ENCODE data around the gene RAB7A. TPM values are rescaled to one million over a fixed set of nuclear protein-coding genes. Genes with fewer than 3 reads are reported as not detected.

Gene RAB7A
- total RNA-seq, 1 donor from 2014 or later = 51.2 TPM

GRCh38 chr3:128698211-128699047 is 27.6 kb upstream of the RAB7A start:
- DNase-seq (ENCODE audit: low spot score) = peak; percentile 56
- no peaks in the 10 kb centered on the region for H3K27me3 Mint-ChIP-seq (ENCODE audit: insufficient read depth, low read depth)

DNA sequence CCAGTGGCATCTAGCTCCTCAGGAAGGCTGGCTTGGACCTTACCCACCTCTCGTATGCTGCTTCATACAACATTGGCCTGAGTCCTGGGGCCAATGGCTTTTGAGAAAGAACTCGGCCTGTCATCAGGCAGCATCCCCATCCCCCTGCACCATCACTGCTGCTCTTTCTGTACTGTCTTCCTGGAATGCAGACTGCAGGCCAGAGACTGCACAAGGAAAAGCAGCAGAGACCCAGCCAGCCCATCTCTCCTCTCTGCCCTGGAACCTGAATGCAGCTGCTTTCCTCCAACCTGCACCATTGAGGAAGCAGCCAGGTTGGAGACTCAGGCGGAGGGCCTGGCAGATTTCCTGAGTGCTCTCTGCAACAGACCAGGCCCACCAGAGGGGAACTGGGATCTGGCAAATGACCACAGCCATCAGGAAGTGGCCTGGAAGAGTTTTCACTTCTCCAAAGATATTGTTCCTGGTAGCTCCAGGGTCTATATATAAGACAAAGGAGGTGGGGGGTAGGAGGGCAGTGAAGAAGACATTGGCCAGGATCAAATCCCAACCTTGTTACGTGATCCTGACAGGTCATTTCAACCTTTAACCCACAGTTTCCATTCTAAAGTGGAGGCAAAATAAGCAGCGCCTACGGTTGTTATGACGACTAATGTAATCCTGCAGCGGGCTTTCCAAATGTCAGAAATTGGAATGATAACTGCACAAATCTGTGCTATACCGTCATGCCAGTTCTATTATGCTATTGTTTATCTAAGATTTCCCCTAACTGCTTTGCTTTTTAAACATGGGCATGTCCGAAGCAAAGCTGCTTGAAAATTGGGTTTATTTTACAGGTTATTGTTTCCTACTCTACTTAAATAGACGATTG is 24.4 kb upstream of the RAB7A start:
- Histone ChIP-seq H3K9ac (no peak overlapping the region), H4K20me1 (ENCODE audit: low read depth) (no peaks in the 10 kb centered on the region), H3K4me3 (no peak overlapping the region), H3K27ac (no peak overlapping the region), H3F3A (ENCODE audit: low read depth) (no peaks in the 10 kb centered on the region), H3K36me3 (no peaks in the 10 kb centered on the region), H3K4me2 (no peak overlapping the region), H3K79me2 (ENCODE audit: low read depth) (no peaks in the 10 kb centered on the region), H3K4me1 (no peaks in the 10 kb centered on the region), H3K9me3 (ENCODE audit: low read depth) (no peaks in the 10 kb centered on the region), H3K27me3 (peaks cover 14% of the 10 kb centered on the region), H2AFZ (replicated peaks) (peak overlapping the region; percentile 44)
- Mint-ChIP-seq H3K36me3 (no peaks in the 10 kb centered on the region), H3K27ac (no peak overlapping the region), H3K4me3 (no peak overlapping the region), H3K4me1 (peaks cover 13% of the 10 kb centered on the region), H3K27me3 (ENCODE audit: insufficient read depth, low read depth) (no peaks in the 10 kb centered on the region), H3K9me3 (no peaks in the 10 kb centered on the region)
- TF ChIP-seq CTCF (IDR thresholded peaks at IDR 0.05) (no peak), EZH2phosphoT487 (IDR thresholded peaks at IDR 0.05) (no peak), EZH2 (IDR thresholded peaks at IDR 0.05) (no peak)
- DNase-seq (ENCODE audit: low spot score) = no peak

More at GRCh38 chr3:128698211-128699047, 27.6 kb upstream of the RAB7A start:
- TF ChIP-seq EZH2 (IDR thresholded peaks at IDR 0.05) (no peak), CTCF (IDR thresholded peaks at IDR 0.05) (no peak), EZH2phosphoT487 (IDR thresholded peaks at IDR 0.05) (no peak)
- Histone ChIP-seq H3K27ac (no peak overlapping the region), H4K20me1 (ENCODE audit: low read depth) (no peaks in the 10 kb centered on the region), H3K36me3 (no peaks in the 10 kb centered on the region), H3K4me1 (no peaks in the 10 kb centered on the region), H3K4me3 (peak overlapping the region; percentile 54), H3K4me2 (peak overlapping the region; percentile 77), H3F3A (ENCODE audit: low read depth) (no peaks in the 10 kb centered on the region), H2AFZ (replicated peaks) (peak overlapping the region; percentile 99), H3K9me3 (ENCODE audit: low read depth) (no peaks in the 10 kb centered on the region), H3K27me3 (peaks cover 14% of the 10 kb centered on the region), H3K79me2 (ENCODE audit: low read depth) (no peaks in the 10 kb centered on the region), H3K9ac (peak overlapping the region; percentile 37)
- Mint-ChIP-seq H3K27ac (no peak overlapping the region), H3K36me3 (no peaks in the 10 kb centered on the region), H3K4me3 (no peak overlapping the region), H3K4me1 (peaks cover 13% of the 10 kb centered on the region), H3K9me3 (no peaks in the 10 kb centered on the region)

DNA sequence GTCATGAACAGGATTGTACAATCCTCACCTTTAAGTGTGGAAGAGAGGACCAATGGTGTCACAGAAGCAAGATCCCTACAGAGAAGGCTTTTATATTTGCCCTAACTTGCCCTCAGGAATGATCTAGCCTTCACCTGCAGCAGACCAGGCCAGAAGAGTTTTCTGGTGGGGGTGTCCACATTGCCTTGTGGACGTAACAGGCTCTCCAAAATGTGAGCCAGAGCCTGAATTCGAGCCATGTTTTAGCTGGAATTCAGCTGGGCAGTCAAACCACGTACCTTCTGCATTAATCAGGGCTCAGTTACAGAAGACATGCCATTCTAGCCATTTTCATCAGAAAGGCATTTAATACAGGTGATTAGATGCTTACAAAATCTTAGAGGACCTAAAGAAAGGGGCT is 23.6 kb upstream of the RAB7A start:
- Histone ChIP-seq H3F3A (ENCODE audit: low read depth) (no peaks in the 10 kb centered on the region), H3K27ac (no peak overlapping the region), H3K4me2 (no peak overlapping the region), H2AFZ (replicated peaks) (no peak overlapping the region), H3K4me1 (no peaks in the 10 kb centered on the region), H3K9me3 (ENCODE audit: low read depth) (no peaks in the 10 kb centered on the region), H3K36me3 (no peaks in the 10 kb centered on the region), H3K9ac (no peak overlapping the region), H3K27me3 (peaks cover 14% of the 10 kb centered on the region), H3K4me3 (no peak overlapping the region), H3K79me2 (ENCODE audit: low read depth) (no peaks in the 10 kb centered on the region), H4K20me1 (ENCODE audit: low read depth) (no peaks in the 10 kb centered on the region)
- TF ChIP-seq CTCF (IDR thresholded peaks at IDR 0.05) = no peak
- TF ChIP-seq EZH2 (IDR thresholded peaks at IDR 0.05) = no peak
- TF ChIP-seq EZH2phosphoT487 (IDR thresholded peaks at IDR 0.05) = no peak
- H3K27me3 Mint-ChIP-seq (ENCODE audit: insufficient read depth, low read depth) = no peaks in the 10 kb centered on the region
- no peak for DNase-seq (ENCODE audit: low spot score)
- H3K4me3 Mint-ChIP-seq = no peak overlapping the region
- H3K27ac Mint-ChIP-seq = no peak overlapping the region
- peaks cover 13% of the 10 kb centered on the region for H3K4me1 Mint-ChIP-seq
- H3K9me3 Mint-ChIP-seq = no peaks in the 10 kb centered on the region
- H3K36me3 Mint-ChIP-seq = no peaks in the 10 kb centered on the region
